ENCODE results near the gene PRDX3.
A peak's percentile ranks its signal among the peaks of the same experiment; 100 is the strongest.
"Not testable (repeated sequence)": the region's sequence is repeated elsewhere in the genome, so short reads cannot be mapped to it uniquely, and the experiment has no call there.

Gene PRDX3

GRCh38 chr10:119165171-119166117, 13.2 kb downstream of the PRDX3 start, which contains the start of gene SFXN4:
Gene SFXN4 (minus strand): TSS chr10:119165714. CDS start chr10:119165647, 67 bp downstream.
- DNase-seq (ENCODE audit: low read depth in 3 of 3), result peak; percentile 61 to 78 (median 74)

DNA sequence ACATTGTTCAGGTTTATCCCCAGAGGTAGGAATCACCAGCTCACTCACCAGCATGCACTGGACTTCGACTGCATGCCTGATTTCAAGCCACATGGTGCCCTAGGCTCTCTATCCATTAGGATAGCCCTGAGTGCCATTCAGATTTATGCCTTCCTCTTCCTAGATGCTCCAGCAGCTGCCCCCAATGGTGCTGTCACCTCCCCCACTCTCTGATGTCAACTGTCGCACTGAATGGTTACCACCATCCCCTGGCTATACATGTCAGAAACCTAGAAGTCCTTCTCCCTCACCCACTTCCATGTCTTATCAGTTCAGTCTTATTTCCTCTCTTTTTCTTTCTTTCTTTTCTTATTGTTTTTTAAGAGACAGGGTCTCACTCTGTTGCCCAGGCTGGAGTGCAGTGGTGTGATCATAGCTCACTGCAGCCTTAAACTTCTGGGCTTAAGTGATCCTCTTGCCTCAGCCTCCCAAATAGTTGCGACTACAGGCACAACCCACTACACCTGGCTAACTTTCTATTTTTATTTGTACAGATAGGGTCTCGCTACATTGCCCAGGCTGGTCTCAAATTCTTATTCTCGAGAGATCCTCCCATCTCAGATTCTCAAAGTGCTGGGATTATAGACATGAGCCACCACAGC, 16.0 kb downstream of the PRDX3 start:
- DNase-seq (ENCODE audit: low read depth in 3 of 3), result no peak

DNA sequence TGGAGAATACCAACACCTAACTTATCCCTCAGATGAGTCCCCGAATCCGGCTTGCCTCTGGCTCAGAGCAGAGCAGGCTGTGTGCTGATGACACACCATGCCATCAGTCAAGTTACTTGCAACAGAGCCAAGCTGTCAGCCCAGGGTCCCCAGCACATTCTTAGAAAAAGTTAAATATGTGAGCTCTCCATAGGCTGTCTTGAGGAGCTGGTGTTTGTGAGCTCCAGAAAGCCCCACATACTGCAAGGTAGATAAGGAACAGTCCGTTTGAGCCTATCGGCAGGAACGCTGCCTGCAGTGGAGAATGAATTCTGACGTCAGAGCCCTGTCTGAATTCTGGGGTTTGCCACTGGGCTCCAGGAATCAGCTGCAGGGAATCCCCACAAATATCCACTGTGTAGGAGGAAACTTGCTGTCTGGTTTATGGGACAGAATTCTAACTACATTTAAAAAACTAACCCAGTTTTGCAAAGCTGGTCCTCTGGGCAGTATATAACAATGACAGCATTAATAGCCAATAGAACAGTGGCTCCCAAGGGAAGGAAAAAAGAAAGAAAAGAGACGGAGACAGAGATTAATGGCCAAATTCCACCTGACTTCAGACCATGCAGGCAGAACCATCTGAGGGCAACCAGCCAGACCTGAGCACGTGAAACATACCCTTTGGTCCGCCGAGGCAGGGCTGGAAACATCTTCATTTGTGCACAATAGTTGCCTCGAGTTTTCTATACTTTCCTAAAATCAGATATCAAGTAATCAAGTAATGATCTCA, 16.7 kb downstream of the PRDX3 start:
- DNase-seq (ENCODE audit: low read depth in 3 of 3), result no peak

GRCh38 chr10:119159332-119159731, 19.3 kb downstream of the PRDX3 start:
- no peak for DNase-seq (ENCODE audit: low read depth in 3 of 3)

GRCh38 chr10:119153661-119154060, 25.0 kb downstream of the PRDX3 start:
- no peak for DNase-seq (ENCODE audit: low read depth in 3 of 3)

GRCh38 chr10:119153041-119153440, 25.6 kb downstream of the PRDX3 start:
- no peak for DNase-seq (ENCODE audit: low read depth in 3 of 3)

- DNase-seq (ENCODE audit: low read depth in 3 of 3), result not testable (repeated sequence)
Observed at GRCh38 chr10:119151601-119152000, 27.0 kb downstream of the PRDX3 start.

- no peak for DNase-seq (ENCODE audit: low read depth in 3 of 3)
Observed at GRCh38 chr10:119149729-119150128, 28.9 kb downstream of the PRDX3 start.

- no peak for DNase-seq (ENCODE audit: low read depth in 3 of 3)
Observed at GRCh38 chr10:119149157-119149556, 29.5 kb downstream of the PRDX3 start.

- no peak for DNase-seq (ENCODE audit: low read depth in 3 of 3)
Observed at GRCh38 chr10:119143657-119144056, 35.0 kb downstream of the PRDX3 start.

DNA sequence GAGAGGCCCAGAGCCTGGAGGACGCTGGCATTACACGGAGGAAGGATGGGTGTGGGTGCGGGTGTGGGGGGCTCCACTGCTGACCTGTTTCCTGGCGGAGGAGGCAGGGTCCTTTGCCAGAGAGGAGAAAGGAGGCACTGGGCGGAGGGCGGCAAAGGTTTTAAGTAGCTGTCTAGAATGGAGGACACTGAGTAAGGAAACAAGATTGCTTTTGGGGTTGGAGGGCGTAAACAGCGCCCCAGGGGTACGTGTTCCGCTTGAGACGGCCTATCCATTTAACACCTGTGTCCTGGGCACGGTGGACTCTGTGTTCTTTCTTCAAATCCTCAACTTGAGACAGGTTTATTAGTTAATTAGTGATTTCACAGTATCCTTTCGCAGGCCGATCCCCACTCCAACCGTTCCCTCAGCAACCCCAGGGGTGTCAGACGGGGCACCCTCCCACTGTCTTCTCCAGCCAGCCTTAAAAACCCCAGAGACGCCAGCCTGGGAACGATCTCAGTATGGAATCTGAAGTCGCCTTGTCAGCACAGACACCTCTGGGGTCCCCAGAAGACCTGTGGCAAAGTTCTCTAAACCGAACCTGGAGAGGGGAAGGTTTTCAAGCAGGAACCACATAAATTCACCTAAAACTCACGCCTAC, 37.9 kb downstream of the PRDX3 start:
- DNase-seq (ENCODE audit: low read depth in 3 of 3), result no peak

DNA sequence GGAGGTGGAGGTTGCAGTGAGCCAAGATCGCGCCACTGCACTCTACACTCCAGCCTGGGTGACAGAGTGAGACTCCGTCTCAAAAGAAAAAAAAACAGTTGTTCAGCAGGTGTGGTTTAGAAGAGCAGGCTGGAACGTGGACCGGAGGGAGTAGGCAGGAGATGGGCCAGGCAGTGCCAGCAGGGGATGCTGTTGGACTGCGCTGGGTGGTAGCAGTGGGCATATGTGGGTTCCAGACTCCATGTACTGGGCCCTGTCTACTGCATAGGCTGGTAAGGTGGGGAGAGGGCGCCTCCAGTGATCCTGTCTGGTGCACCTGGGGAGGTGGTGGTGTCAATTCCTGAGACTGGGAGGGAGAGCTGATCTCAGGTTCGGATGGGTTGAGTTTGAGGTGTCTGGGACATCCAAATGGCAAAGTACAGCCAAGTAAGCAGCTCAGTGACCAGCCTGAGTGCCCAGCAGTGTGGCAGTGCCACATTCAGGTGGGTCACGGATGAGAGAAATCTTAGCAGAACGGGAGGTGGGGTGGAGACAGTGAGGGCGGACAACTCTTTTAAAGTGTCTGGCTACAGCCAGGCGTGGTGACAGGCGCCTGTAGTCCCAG, 39.0 kb downstream of the PRDX3 start:
- peak in 2 of 3 experiments; percentile 11 to 21 for DNase-seq (ENCODE audit: low read depth in 3 of 3)

GRCh38 chr10:119138346-119139306, 40.0 kb downstream of the PRDX3 start:
- DNase-seq (ENCODE audit: low read depth in 3 of 3), result no peak

GRCh38 chr10:119137878-119138277, 40.7 kb downstream of the PRDX3 start:
- DNase-seq (ENCODE audit: low read depth in 3 of 3), result not testable (repeated sequence)

GRCh38 chr10:119136084-119136483, 42.5 kb downstream of the PRDX3 start:
- no peak for DNase-seq (ENCODE audit: low read depth in 3 of 3)

DNA sequence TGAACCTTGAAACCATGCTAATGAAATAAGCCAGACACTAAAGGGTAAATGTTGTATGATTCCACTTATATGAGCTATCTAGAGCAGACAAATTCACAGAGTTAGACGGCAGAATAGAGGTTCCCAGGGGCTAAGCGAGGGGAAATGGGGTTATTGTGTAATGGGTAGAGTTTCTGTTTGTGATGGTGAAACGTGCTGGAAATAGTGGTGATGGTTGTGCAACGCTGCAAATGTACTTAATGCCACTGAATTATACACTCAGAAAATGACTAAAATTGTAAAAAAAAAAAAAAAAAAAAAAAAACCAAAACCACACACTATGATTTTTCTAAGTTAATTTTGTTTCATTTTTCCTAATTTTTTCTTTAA, 43.1 kb downstream of the PRDX3 start:
- DNase-seq (ENCODE audit: low read depth in 3 of 3), result no peak

DNA sequence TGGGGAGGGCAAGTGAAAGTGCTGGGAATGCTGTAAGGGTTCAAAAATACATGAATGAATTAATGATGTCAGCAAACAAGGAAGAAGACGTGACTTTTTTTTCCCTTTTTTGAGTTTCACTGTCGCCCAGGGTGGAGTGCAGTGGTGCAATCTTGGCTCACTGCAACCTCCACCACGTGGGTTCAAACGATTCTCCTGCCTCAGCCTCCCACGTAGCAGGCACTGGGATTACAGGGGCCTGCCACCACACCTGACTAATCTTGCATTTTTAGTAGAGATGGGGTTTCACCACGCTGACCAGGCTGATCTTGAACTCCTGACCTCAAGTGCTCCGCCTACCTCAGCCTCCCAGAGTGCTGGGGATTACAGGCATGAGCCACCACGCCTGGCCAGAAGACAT, 44.7 kb downstream of the PRDX3 start:
- DNase-seq (ENCODE audit: low read depth in 3 of 3), result peak in 1 of 3 experiments; percentile 43

GRCh38 chr10:119132521-119133345, 45.9 kb downstream of the PRDX3 start:
- no peak for DNase-seq (ENCODE audit: low read depth in 3 of 3)

Data from stimulated activated CD4-positive, alpha-beta T cell treated with anti-CD3 and anti-CD28 coated beads, TNF-alpha, amount 100 ng/mL, for 24 hours (primary cell).